IMR-90 (cell line): ENCODE measurements around the gene FRY. TPM values are rescaled to one million over a fixed set of nuclear protein-coding genes. Genes with fewer than 3 reads are reported as not detected.
A peak's percentile ranks its signal among the peaks of the same experiment; 100 is the strongest.

Experiments used
- ATAC-seq: fragments of 200-7000 bp; cut with Tn5 transposase; 2 replicates; pipeline ENCODE4 v1.9.1; 2020; ENCODE audit warnings: low read depth, mild to moderate bottlenecking, moderate library complexity
- BruUV-seq: library from RNA; stranded (reverse); fragments of 400-500 nt; replicated peaks from 2 replicates; lab custom pipeline; 2021; lab: Mats Ljungman, UMichigan
- CTCF ChIA-PET: fragments of 300-600 bp; formaldehyde crosslinking; extraction: SDS; loops from one replicate; lab custom pipeline; 2021; ENCODE audit warnings: antibody characterized with exemption; lab: Yijun Ruan, JAX
- POLR2A ChIA-PET: fragments of 300-600 bp; sonication (Branson Sonifier 250); formaldehyde crosslinking; loops from one replicate; lab custom pipeline; 2022; ENCODE audit warnings: antibody characterized with exemption; ENCODE audit not compliant: unreplicated experiment; lab: Charles Lee
- DNase-seq: peaks from one replicate; pipeline ENCODE4 v3.0.0; 2013
- H2AFZ ChIP-seq: replicated peaks from 2 replicates; pipeline ENCODE3; 2013; ENCODE audit warnings: low read length, mild to moderate bottlenecking; ENCODE audit not compliant: poor library complexity
- H2AK5ac ChIP-seq: 2 replicates; pipeline ENCODE4 v1.6.1; 2013; ENCODE audit warnings: low read depth, low read length, inconsistent platforms
- H2AK9ac ChIP-seq: replicated peaks from 2 replicates; pipeline ENCODE3; 2013; ENCODE audit warnings: mild to moderate bottlenecking, low read depth, low read length, moderate library complexity; ENCODE audit not compliant: poor library complexity
- H2BK120ac ChIP-seq: 2 replicates; pipeline ENCODE4 v1.6.1; 2013; ENCODE audit warnings: low read depth, low read length, inconsistent platforms
- H2BK15ac ChIP-seq: 3 replicates; pipeline ENCODE4 v1.6.1; 2013; ENCODE audit warnings: low read depth, low read length, inconsistent platforms
- H2BK20ac ChIP-seq: 2 replicates; pipeline ENCODE4 v1.6.1; 2013; ENCODE audit warnings: low read depth, mild to moderate bottlenecking, inconsistent platforms, low read length, moderate library complexity
- H2BK5ac ChIP-seq: 2 replicates; pipeline ENCODE4 v1.6.1; 2013; ENCODE audit warnings: mild to moderate bottlenecking, low read depth, low read length, inconsistent platforms; ENCODE audit not compliant: poor library complexity, severe bottlenecking
- H3K14ac ChIP-seq: replicated peaks from 2 replicates; pipeline ENCODE4 v1.6.1; 2013; ENCODE audit warnings: low read depth, low read length, inconsistent platforms
- H3K18ac ChIP-seq: 2 replicates; pipeline ENCODE4 v1.6.1; 2013; ENCODE audit warnings: low read depth, low read length, control low read depth
- H3K23ac ChIP-seq: 2 replicates; pipeline ENCODE4 v1.6.1; 2013; ENCODE audit warnings: low read depth, low read length, inconsistent platforms
- H3K27ac ChIP-seq: 2 replicates; pipeline ENCODE4 v1.5.1; 2013; ENCODE audit warnings: mild to moderate bottlenecking, control low read depth, low read length; ENCODE audit not compliant: insufficient read depth
- H3K27me3 ChIP-seq: 2 replicates; pipeline ENCODE4 v1.6.1; 2013; ENCODE audit warnings: low read length; ENCODE audit not compliant: control insufficient read depth, insufficient read depth
- H3K36me3 ChIP-seq: 2 replicates; pipeline ENCODE4 v1.6.1; 2013; ENCODE audit warnings: low read length, mixed read lengths; ENCODE audit not compliant: control insufficient read depth, insufficient read depth
- H3K4ac ChIP-seq: 2 replicates; pipeline ENCODE4 v1.6.1; 2013; ENCODE audit warnings: low read depth, low read length, inconsistent platforms
- H3K4me1 ChIP-seq: 2 replicates; pipeline ENCODE4 v1.6.1; 2013; ENCODE audit warnings: low read length, mixed read lengths; ENCODE audit not compliant: control insufficient read depth, insufficient read depth
- H3K4me2 ChIP-seq: 2 replicates; pipeline ENCODE4 v1.6.1; 2013; ENCODE audit warnings: low read depth, mild to moderate bottlenecking, control low read depth, low read length, moderate library complexity
- H3K4me3 ChIP-seq: 2 replicates; pipeline ENCODE4 v1.5.1; 2013; ENCODE audit warnings: low read depth, mild to moderate bottlenecking, control low read depth, low read length, moderate library complexity; ENCODE audit not compliant: insufficient read depth
- H3K56ac ChIP-seq: 2 replicates; pipeline ENCODE4 v1.6.1; 2013; ENCODE audit warnings: low read length, inconsistent platforms; ENCODE audit not compliant: insufficient read depth; ENCODE audit errors: extremely low read depth
- H3K79me1 ChIP-seq, 2 experiments: 2 replicates each; pipeline ENCODE4 v1.6.1; 2013; ENCODE audit warnings: low read length in 2 of 2, inconsistent platforms in 1 of 2, low read depth in 1 of 2
- H3K9ac ChIP-seq: 2 replicates; pipeline ENCODE4 v1.6.1; 2013; ENCODE audit warnings: low read depth, low read length, control low read depth
- H3K9me1 ChIP-seq: 2 replicates; pipeline ENCODE4 v1.6.1; 2013; ENCODE audit warnings: low read length, inconsistent platforms; ENCODE audit not compliant: insufficient read depth
- H3K9me3 ChIP-seq: 2 replicates; pipeline ENCODE4 v1.6.1; 2013; ENCODE audit warnings: low read length; ENCODE audit not compliant: control insufficient read depth, insufficient read depth
- H4K20me1 ChIP-seq: 2 replicates; pipeline ENCODE4 v1.6.1; 2013; ENCODE audit warnings: low read length, inconsistent platforms; ENCODE audit not compliant: insufficient read depth
- H4K5ac ChIP-seq: 2 replicates; pipeline ENCODE4 v1.6.1; 2013; ENCODE audit warnings: mild to moderate bottlenecking, low read depth, low read length, control low read depth
- H4K8ac ChIP-seq, 2 experiments: 2 replicates each; pipeline ENCODE4 v1.6.1; 2013; ENCODE audit warnings: low read depth in 2 of 2, low read length in 2 of 2, control low read depth in 1 of 2, inconsistent platforms in 1 of 2
- H4K91ac ChIP-seq: 2 replicates; pipeline ENCODE4 v1.6.1; 2013; ENCODE audit warnings: low read depth, low read length, inconsistent platforms; ENCODE audit not compliant: insufficient read depth
- BHLHE40 ChIP-seq: fragments of 150-350 bp; IDR thresholded peaks from 2 replicates; pipeline ENCODE4 v1.6.1; 2016; ENCODE audit warnings: mild to moderate bottlenecking, low read depth, low read length
- CEBPB ChIP-seq: IDR thresholded peaks from 2 replicates; pipeline ENCODE4 v1.6.1; 2012; ENCODE audit warnings: low read depth, low read length, improper control_type of control experiment
- CHD1 ChIP-seq: IDR thresholded peaks from 2 replicates; pipeline ENCODE4 v1.6.1; 2012; ENCODE audit warnings: low read depth, low read length, improper control_type of control experiment
- CTCF ChIP-seq: conservative IDR thresholded peaks from 2 replicates; pipeline ENCODE4 v1.5.1; 2012; ENCODE audit warnings: mild to moderate bottlenecking, low read depth, low read length, improper control_type of control experiment
- FOS ChIP-seq: fragments of 150-350 bp; IDR thresholded peaks from 2 replicates; pipeline ENCODE4 v1.6.1; 2016; ENCODE audit warnings: low read depth, low read length
- NFE2L2 ChIP-seq: fragments of 150-350 bp; IDR thresholded peaks from 2 replicates; pipeline ENCODE4 v1.6.1; 2016; ENCODE audit warnings: low read depth, mild to moderate bottlenecking, low read length
- POLR2A ChIP-seq: IDR thresholded peaks from 2 replicates; pipeline ENCODE4 v1.6.1; 2012; ENCODE audit warnings: mild to moderate bottlenecking, low read depth, low read length
- RAD21 ChIP-seq: IDR thresholded peaks from 2 replicates; pipeline ENCODE4 v1.6.1; 2012; ENCODE audit warnings: low read length, improper control_type of control experiment
- RCOR1 ChIP-seq: IDR thresholded peaks from 2 replicates; pipeline ENCODE4 v1.6.1; 2012; ENCODE audit warnings: mild to moderate bottlenecking, low read length, improper control_type of control experiment; ENCODE audit not compliant: insufficient replicate concordance
- RFX5 ChIP-seq: IDR thresholded peaks from 2 replicates; pipeline ENCODE4 v1.8.0; 2012; ENCODE audit warnings: low read depth, mild to moderate bottlenecking, low read length, moderate library complexity
- SMC3 ChIP-seq: fragments of 150-350 bp; IDR thresholded peaks from 2 replicates; pipeline ENCODE4 v1.6.1; 2016; ENCODE audit warnings: low read depth, mild to moderate bottlenecking, antibody characterized with exemption, low read length, moderate library complexity
- WGBS, 2 experiments: methylation state at CpG; one replicate each; pipeline versions ENCODE4 v1.1.5 to v1.1.7; 2013; ENCODE audit warnings: missing lambda C conversion rate in 2 of 2; ENCODE audit not compliant: insufficient read length in 1 of 2; ENCODE audit errors: extremely low coverage in 2 of 2; 5-methylcytosine and 5-hydroxymethylcytosine counted together
- dilution Hi-C: fragments of 300-500 bp; cut with HindIII; formaldehyde crosslinking; loops from one replicate; pipeline ENCODE4 v1.14.3; 2018; ENCODE audit warnings: low sequenced_read_pairs; ENCODE audit not compliant: unreplicated experiment
- in situ Hi-C: fragments of 300-500 bp; cut with MboI; formaldehyde crosslinking; loops from 3 replicates; pipeline ENCODE4 v1.14.3; 2019; ENCODE audit warnings: low sequenced_read_pairs, inconsistent platforms, mixed read lengths
- intact Hi-C: fragments of 100-400 bp; cut with micrococcal nuclease; formaldehyde crosslinking; loops from 2 replicates; pipeline ENCODE4 v1.10.0; 2022
- polyA plus RNA-seq, 3 experiments: library from polyadenylated mRNA; depleted of rRNA; stranded (reverse); fragments of >200 nt; gene quantifications; 2 replicates each; pipeline ENCODE4 v1.2.3, GENCODE V29; 2012; ENCODE audit warnings: low replicate concordance in 1 of 3
- total RNA-seq: library from RNA; depleted of rRNA; stranded (reverse); fragments of >200 nt; gene quantifications from 2 replicates; pipeline ENCODE4 v1.2.3, GENCODE V29; 2012
- TF ChIP-seq, protein P1 (sequence below): fragments of 150-350 bp; IDR thresholded peaks from 2 replicates; pipeline ENCODE4 v1.6.1; 2017; ENCODE audit warnings: mild to moderate bottlenecking, antibody characterized with exemption, low read length, low read depth
- TF ChIP-seq, protein P2 (sequence below): fragments of 150-350 bp; IDR thresholded peaks from 2 replicates; pipeline ENCODE4 v1.6.1; 2016; ENCODE audit warnings: low read depth, mild to moderate bottlenecking, low read length, moderate library complexity, borderline replicate concordance

The FRY gene
- total and polyA plus RNA-seq, 2 of the 4 experiments (the other 2 are of a cell fraction) = 3.0 to 4.8 TPM

DNA sequence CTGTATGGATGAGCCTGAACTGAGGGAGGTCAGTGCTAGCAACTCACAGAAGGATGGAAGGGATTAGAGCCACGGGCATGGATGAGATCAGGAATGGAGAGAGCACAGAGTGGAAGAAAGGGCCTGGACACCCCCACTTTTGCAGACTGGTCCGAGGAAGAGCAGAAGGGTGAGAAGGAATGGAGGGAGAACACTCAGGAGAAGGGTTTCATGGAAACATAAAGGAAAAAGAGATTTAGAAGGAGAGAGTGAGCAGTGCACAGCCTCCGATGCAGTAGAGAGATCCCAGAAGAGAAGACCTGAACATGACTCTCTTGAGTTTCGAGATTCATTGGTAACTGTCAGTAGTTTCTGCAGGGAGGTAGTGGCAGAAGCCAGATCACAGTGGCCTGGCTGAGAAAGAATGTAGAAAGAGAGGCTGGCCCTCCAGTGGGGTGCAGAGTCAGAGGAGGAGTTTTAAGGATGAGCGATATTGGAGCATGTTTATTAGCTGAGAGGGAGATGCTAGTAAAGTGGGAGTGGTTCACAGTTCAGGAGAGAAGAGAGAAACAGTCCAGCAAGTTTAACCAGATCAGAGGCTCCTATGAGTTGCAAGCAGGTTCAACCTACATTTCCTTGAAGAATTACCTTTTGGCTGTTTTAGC, 174.6 kb downstream of the FRY start:
- Histone ChIP-seq H3K36me3 (peaks cover 8% of the 10 kb centered on the region; the same call in 1 of the 2 replicates), H4K20me1 (no peaks in the 10 kb centered on the region), H2BK15ac (peak overlapping the region; percentile 81; the same call in 2 of the 3 replicates), H3K4me3 (no peak overlapping the region), H3K23ac (peak overlapping the region; percentile 77), H4K5ac (peak overlapping the region; percentile 48), H3K9ac (no peak overlapping the region), H3K4me2 (no peak overlapping the region), H3K9me3 (no peaks in the 10 kb centered on the region), H3K56ac (peak overlapping the region; percentile 7; the same call in 1 of the 2 replicates), H2BK5ac (peak overlapping the region; percentile 8), H2AK5ac (peak overlapping the region; percentile 67; the same call in 1 of the 2 replicates), H3K4ac (peak overlapping the region; percentile 84), H2AK9ac (no peak overlapping the region), H2BK120ac (peak overlapping the region; percentile 76), H3K14ac (peak overlapping the region; percentile 66), H2AFZ (peak overlapping the region; percentile 65), H3K27me3 (no peaks in the 10 kb centered on the region), H3K4me1 (peaks cover 22% of the 10 kb centered on the region), H3K27ac (peak overlapping the region; percentile 83; the same call in 1 of the 2 replicates), H3K9me1 (peaks cover 10% of the 10 kb centered on the region), H2BK20ac (peak overlapping the region; percentile 71), H4K8ac (peak overlapping the region; percentile 32 to 74; a peak in 2 of 4 replicates), H4K91ac (peak overlapping the region; percentile 66), H3K18ac (peak overlapping the region; percentile 71; the same call in 1 of the 2 replicates), H3K79me1 (0 out of 4 replicates have a peak, but pooled peaks cover 0 to 3% of the 10 kb centered on the region in 2 experiments)
- intact Hi-C loops = no loop called here
- POLR2A ChIA-PET = no interaction called here
- in situ Hi-C loops = no loop called here
- no TSS peak for BruUV-seq
- ATAC-seq = peak; percentile 74
- TF ChIP-seq RFX5 = no peak
- TF ChIP-seq, protein P1, sequence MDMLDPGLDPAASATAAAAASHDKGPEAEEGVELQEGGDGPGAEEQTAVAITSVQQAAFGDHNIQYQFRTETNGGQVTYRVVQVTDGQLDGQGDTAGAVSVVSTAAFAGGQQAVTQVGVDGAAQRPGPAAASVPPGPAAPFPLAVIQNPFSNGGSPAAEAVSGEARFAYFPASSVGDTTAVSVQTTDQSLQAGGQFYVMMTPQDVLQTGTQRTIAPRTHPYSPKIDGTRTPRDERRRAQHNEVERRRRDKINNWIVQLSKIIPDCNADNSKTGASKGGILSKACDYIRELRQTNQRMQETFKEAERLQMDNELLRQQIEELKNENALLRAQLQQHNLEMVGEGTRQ = no peak
- no peak for TF ChIP-seq CEBPB
- TF ChIP-seq CTCF = no peak
- TF ChIP-seq, protein P2, sequence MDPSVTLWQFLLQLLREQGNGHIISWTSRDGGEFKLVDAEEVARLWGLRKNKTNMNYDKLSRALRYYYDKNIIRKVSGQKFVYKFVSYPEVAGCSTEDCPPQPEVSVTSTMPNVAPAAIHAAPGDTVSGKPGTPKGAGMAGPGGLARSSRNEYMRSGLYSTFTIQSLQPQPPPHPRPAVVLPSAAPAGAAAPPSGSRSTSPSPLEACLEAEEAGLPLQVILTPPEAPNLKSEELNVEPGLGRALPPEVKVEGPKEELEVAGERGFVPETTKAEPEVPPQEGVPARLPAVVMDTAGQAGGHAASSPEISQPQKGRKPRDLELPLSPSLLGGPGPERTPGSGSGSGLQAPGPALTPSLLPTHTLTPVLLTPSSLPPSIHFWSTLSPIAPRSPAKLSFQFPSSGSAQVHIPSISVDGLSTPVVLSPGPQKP = no peak
- no peak for TF ChIP-seq CHD1
- TF ChIP-seq POLR2A = no peak
- no peak for TF ChIP-seq RAD21
- TF ChIP-seq RCOR1 = no peak
- no peak for TF ChIP-seq NFE2L2
- no peak for TF ChIP-seq BHLHE40
- no peak for TF ChIP-seq SMC3
- no peak for TF ChIP-seq FOS
- CTCF ChIA-PET = no interaction called here
- dilution Hi-C loops = no loop called here
- peak; percentile 16 for DNase-seq
- WGBS, 2 experiments = 85% methylated on average over 4 of the region's 5 CpGs; no CpG with 5 or more reads in 1 of the 2 experiments
